ENCODE data around the gene RDH8. TPM values are rescaled to one million over a fixed set of nuclear protein-coding genes. Genes with fewer than 3 reads are reported as not detected.

Gene RDH8
- total and polyA plus RNA-seq, 2 of the 8 experiments (the other 6 are each of a cell fraction or from before 2014, with no cell fraction given), result 0.38 TPM; not detected in 1

DNA sequence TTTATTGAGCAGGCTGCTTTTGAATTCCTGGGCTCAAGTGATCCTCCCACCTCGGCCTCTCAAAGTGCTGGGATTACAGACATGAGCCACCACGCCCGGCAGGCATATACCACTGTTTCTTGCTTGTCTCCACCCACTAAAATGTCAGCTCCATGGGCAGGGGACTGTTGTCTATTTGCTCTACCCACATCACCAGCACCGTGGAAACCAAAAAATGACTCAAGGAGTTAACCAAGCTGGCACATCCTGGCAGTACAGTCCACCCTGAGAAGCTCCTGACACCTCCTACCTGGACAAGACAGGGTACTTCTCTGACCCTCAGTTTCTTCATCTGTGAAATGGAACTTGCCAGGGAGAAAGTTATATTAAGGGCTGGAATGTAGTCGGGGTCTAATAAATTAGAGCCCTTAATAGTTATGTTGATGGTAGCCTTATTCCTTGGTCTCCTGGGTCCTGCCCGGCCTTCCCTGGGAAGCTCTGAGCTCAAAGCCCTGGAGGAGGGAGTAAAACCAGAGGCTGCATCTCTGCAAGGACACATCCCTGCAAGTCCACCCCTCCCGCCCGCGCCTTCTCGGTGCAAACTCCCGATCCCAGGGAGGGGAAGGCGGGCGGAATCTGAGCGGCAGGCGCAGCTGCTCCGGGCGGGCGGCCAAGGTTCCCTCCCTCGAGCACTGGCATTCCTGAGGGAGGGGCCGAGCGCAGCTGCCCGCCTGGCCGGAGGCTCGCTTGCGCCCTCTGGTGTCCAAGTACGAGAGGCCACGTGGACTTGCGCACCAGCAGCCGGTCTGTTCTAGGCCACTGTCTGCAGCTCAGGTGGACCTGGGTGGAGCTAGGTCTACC lies 14.1 kb downstream of the RDH8 start:
- Histone ChIP-seq H2BK120ac (replicated peaks; ENCODE audit: low read depth, low read length) (no peak overlapping the region), H4K8ac (ENCODE audit: extremely low read depth, insufficient read depth, low read length) (no peak overlapping the region), H3K9me3 (ENCODE audit: insufficient read depth in 2 of 2, low read depth in 1 of 2, low read length in 1 of 2) (no peaks in the 10 kb centered on the region), H3K9ac (replicated peaks in 1 of 4; ENCODE audit: extremely low read depth in 1 of 4, low read depth in 3 of 4, low read length in 3 of 4) (no peak overlapping the region), H3K4ac (replicated peaks; ENCODE audit: insufficient read length, low read depth, low read length) (no peak overlapping the region), H3K36me3 (ENCODE audit: control insufficient read depth in 2 of 4, insufficient read depth in 4 of 4, low read length in 3 of 4) (no peaks in the 10 kb centered on the region), H3K79me1 (ENCODE audit: low read depth, low read length) (no peaks in the 10 kb centered on the region), H2BK12ac (ENCODE audit: low read depth, low read length) (no peak overlapping the region), H3K23ac (ENCODE audit: insufficient read length) (no peak overlapping the region), H3K23me2 (ENCODE audit: low read depth, low read length) (0 out of 2 replicates have a peak, but pooled peaks cover 2% of the 10 kb centered on the region), H4K20me1 (replicated peaks in 1 of 2; ENCODE audit: control insufficient read depth in 1 of 2, insufficient read depth in 2 of 2, low read length in 2 of 2) (no peaks in the 10 kb centered on the region), H3K4me2 (ENCODE audit: insufficient read depth in 1 of 2, low read depth in 2 of 2, low read length in 2 of 2) (peak overlapping the region; percentile 11 to 60; a peak in 3 of 4 replicates), H2BK20ac (ENCODE audit: low read length) (no peak overlapping the region), H3K4me3 (ENCODE audit: extremely low read depth in 1 of 4, insufficient read depth in 2 of 4, low read depth in 3 of 4, low read length in 4 of 4) (peak overlapping the region in 3 of 4 experiments; percentile 9 to 46 (median 16); a peak in 3 of 8 replicates), H2BK15ac (ENCODE audit: low read length) (peak overlapping the region; percentile 50; the same call in 1 of the 2 replicates), H2AK5ac (ENCODE audit: low read depth, low read length) (no peak overlapping the region), H3K56ac (replicated peaks; ENCODE audit: insufficient read length, low read depth, low read length) (no peak overlapping the region), H3K18ac (ENCODE audit: extremely low read depth, low read length) (peak overlapping the region; percentile 52; the same call in 1 of the 2 replicates), H3K14ac (ENCODE audit: insufficient read length) (no peak overlapping the region), H3K79me2 (ENCODE audit: control insufficient read depth in 1 of 2, insufficient read depth in 2 of 2, low read length in 2 of 2) (no peaks in the 10 kb centered on the region), H4K5ac (ENCODE audit: insufficient read length, low read depth, low read length) (no peak overlapping the region), H3K27ac (ENCODE audit: low read depth, low read length) (no peak overlapping the region), H4K91ac (replicated peaks; ENCODE audit: insufficient read length, low read length) (no peak overlapping the region), H3K4me1 (replicated peaks in 1 of 4; ENCODE audit: control insufficient read depth in 3 of 4, insufficient read depth in 4 of 4, low read length in 3 of 4) (no peaks in the 10 kb centered on the region), H2AFZ (ENCODE audit: low read length) (no peak overlapping the region), H3K27me3 (replicated peaks in 1 of 4; ENCODE audit: control insufficient read depth in 3 of 4, extremely low read depth in 1 of 4, insufficient read depth in 3 of 4, low read length in 3 of 4) (peaks cover 0 to 3% (median 0%) of the 10 kb centered on the region in 4 experiments; a peak in 1 of 7 replicates), H2BK5ac (ENCODE audit: low read depth, low read length) (no peak overlapping the region)
- CTCF ChIA-PET (ENCODE audit: partially characterized antibody), result interaction anchor here (0.6 to 6.7 kb wide), 25 partner anchors 8 to 1264 kb away, joined by 3 to 54 read pairs (median 5); partner anchors contain the start of gene COL5A3
- WGBS, 2 experiments (ENCODE audit: extremely low coverage in 1 of 2, insufficient coverage in 1 of 2, insufficient read length in 1 of 2, insufficient replicate concordance in 2 of 2, low coverage in 1 of 2, low lambda C conversion rate in 2 of 2, missing lambda C conversion rate in 1 of 2), result 15% methylated on average over 29 of the region's 29 CpGs; no CpG with 5 or more reads in 1 of the 2 experiments
- peak; percentile 94 to 99 for DNase-seq (ENCODE audit: low read depth in 1 of 2, low spot score in 2 of 2)
- peak; percentile 74 for FAIRE-seq
- POLR2A ChIA-PET (ENCODE audit: partially characterized antibody), result interaction anchor here (0.6 to 1.2 kb wide), 2 partner anchors 66 to 96 kb away, joined by 3 read pairs; no protein-coding TSS in a partner anchor
- TF ChIP-seq CHD2 (IDR thresholded peaks at IDR 0.05; ENCODE audit: low read length) (0 out of 2 replicates have a peak, but pooled peaks have one; percentile 29), SP4 (IDR thresholded peaks at IDR 0.05; ENCODE audit: low read length) (peak; percentile 34; the same call in 1 of the 2 replicates), RAD21 (IDR thresholded peaks at IDR 0.05 in 1 of 2, conservative IDR thresholded peaks at IDR 0.05 in 1 of 2; ENCODE audit: low read depth in 2 of 2, low read length in 2 of 2) (peak; percentile 86 to 89), GABPA (IDR thresholded peaks at IDR 0.05; ENCODE audit: borderline replicate concordance, insufficient read depth, low read length) (no peak), GTF2F1 (IDR thresholded peaks at IDR 0.05; ENCODE audit: borderline replicate concordance, low read depth, low read length) (peak; percentile 46; the same call in 1 of the 2 replicates)
- TF ChIP-seq, protein P1, sequence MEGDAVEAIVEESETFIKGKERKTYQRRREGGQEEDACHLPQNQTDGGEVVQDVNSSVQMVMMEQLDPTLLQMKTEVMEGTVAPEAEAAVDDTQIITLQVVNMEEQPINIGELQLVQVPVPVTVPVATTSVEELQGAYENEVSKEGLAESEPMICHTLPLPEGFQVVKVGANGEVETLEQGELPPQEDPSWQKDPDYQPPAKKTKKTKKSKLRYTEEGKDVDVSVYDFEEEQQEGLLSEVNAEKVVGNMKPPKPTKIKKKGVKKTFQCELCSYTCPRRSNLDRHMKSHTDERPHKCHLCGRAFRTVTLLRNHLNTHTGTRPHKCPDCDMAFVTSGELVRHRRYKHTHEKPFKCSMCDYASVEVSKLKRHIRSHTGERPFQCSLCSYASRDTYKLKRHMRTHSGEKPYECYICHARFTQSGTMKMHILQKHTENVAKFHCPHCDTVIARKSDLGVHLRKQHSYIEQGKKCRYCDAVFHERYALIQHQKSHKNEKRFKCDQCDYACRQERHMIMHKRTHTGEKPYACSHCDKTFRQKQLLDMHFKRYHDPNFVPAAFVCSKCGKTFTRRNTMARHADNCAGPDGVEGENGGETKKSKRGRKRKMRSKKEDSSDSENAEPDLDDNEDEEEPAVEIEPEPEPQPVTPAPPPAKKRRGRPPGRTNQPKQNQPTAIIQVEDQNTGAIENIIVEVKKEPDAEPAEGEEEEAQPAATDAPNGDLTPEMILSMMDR (IDR thresholded peaks at IDR 0.05; ENCODE audit: control extremely low read depth in 1 of 3, insufficient read depth in 1 of 3, low read depth in 1 of 3, low read length in 3 of 3), result peak; percentile 92 to 95 (median 92)
- TF ChIP-seq, protein P2, sequence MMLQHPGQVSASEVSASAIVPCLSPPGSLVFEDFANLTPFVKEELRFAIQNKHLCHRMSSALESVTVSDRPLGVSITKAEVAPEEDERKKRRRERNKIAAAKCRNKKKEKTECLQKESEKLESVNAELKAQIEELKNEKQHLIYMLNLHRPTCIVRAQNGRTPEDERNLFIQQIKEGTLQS (IDR thresholded peaks at IDR 0.05; ENCODE audit: insufficient read depth, low read depth, low read length), result peak; percentile 60; the same call in 1 of the 2 replicates

All from H1 (cell line).